G401 (cell line): ENCODE measurements around the gene TRABD2B. TPM values are rescaled to one million over a fixed set of nuclear protein-coding genes. Genes with fewer than 3 reads are reported as not detected.

Experiments
- DNase-seq: peaks from one replicate; pipeline ENCODE4 v3.0.0-alpha.2; 2015; ENCODE audit warnings: low spot score
- in situ Hi-C: cut with HindIII; loops from 2 replicates; pipeline ENCODE4 v1.10.0; 2016; ENCODE audit warnings: low sequenced_read_pairs, mixed read lengths
- total RNA-seq: library from RNA; depleted of rRNA; stranded (reverse); fragments of >200 nt; shearing (Covaris generic); gene quantifications from 2 replicates; pipeline ENCODE4 v1.2.3, GENCODE V29; 2014; rRNA removed

TRABD2B gene
- total RNA-seq = not detected in 2 replicates

- DNase-seq = peak; percentile 65
- in situ Hi-C loops = no loop called here
Measured at GRCh38 chr1:47997289-47998200, at the start of gene TRABD2B. Gene TRABD2B (minus strand): TSS chr1:47997385.

- in situ Hi-C loops = no loop called here
- DNase-seq = no peak
Measured at GRCh38 chr1:48044311-48044710, 47.1 kb upstream of the TRABD2B start.

GRCh38 chr1:48043622-48044021, 46.4 kb upstream of the TRABD2B start:
- in situ Hi-C loops = no loop called here
- no peak for DNase-seq

GRCh38 chr1:48040154-48040553, 43.0 kb upstream of the TRABD2B start:
- in situ Hi-C loops = no loop called here
- no peak for DNase-seq

- in situ Hi-C loops = no loop called here
- DNase-seq = peak; percentile 39
Measured at GRCh38 chr1:48039088-48040054, 42.2 kb upstream of the TRABD2B start.

- DNase-seq = no peak
- in situ Hi-C loops = no loop called here
Measured at GRCh38 chr1:48038270-48038767, 41.1 kb upstream of the TRABD2B start.

- no peak for DNase-seq
- in situ Hi-C loops = no loop called here
Measured at GRCh38 chr1:48036710-48037355, 39.6 kb upstream of the TRABD2B start.

GRCh38 chr1:48035371-48036141, 38.4 kb upstream of the TRABD2B start:
- in situ Hi-C loops = no loop called here

GRCh38 chr1:48033495-48034045, 36.4 kb upstream of the TRABD2B start:
- no peak for DNase-seq
- in situ Hi-C loops = no loop called here

More at GRCh38 chr1:48035371-48036141, 38.4 kb upstream of the TRABD2B start:
- no peak for DNase-seq

- in situ Hi-C loops = no loop called here
- no peak for DNase-seq
Measured at GRCh38 chr1:48031676-48032075, 34.5 kb upstream of the TRABD2B start.

GRCh38 chr1:48030696-48031365, 33.6 kb upstream of the TRABD2B start:
- no peak for DNase-seq
- in situ Hi-C loops = no loop called here

GRCh38 chr1:48030211-48030610, 33.0 kb upstream of the TRABD2B start:
- in situ Hi-C loops = no loop called here
- no peak for DNase-seq

- DNase-seq = no peak
- in situ Hi-C loops = no loop called here
Measured at GRCh38 chr1:48028218-48029069, 31.3 kb upstream of the TRABD2B start.

- no peak for DNase-seq
- in situ Hi-C loops = no loop called here
Measured at GRCh38 chr1:48027533-48027835, 30.3 kb upstream of the TRABD2B start.

GRCh38 chr1:48026701-48027532, 29.7 kb upstream of the TRABD2B start:
- in situ Hi-C loops = no loop called here

GRCh38 chr1:48026275-48026674, 29.1 kb upstream of the TRABD2B start:
- no peak for DNase-seq
- in situ Hi-C loops = no loop called here

More at GRCh38 chr1:48026701-48027532, 29.7 kb upstream of the TRABD2B start:
- DNase-seq = no peak
